Measurements from ENCODE around the gene KXD1. TPM values are rescaled to one million over a fixed set of nuclear protein-coding genes. Genes with fewer than 3 reads are reported as not detected.

The KXD1 gene, protein sequence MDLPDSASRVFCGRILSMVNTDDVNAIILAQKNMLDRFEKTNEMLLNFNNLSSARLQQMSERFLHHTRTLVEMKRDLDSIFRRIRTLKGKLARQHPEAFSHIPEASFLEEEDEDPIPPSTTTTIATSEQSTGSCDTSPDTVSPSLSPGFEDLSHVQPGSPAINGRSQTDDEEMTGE
- 100 to 1,000 TPM; 124 to 129 TPM for total RNA-seq

DNA sequence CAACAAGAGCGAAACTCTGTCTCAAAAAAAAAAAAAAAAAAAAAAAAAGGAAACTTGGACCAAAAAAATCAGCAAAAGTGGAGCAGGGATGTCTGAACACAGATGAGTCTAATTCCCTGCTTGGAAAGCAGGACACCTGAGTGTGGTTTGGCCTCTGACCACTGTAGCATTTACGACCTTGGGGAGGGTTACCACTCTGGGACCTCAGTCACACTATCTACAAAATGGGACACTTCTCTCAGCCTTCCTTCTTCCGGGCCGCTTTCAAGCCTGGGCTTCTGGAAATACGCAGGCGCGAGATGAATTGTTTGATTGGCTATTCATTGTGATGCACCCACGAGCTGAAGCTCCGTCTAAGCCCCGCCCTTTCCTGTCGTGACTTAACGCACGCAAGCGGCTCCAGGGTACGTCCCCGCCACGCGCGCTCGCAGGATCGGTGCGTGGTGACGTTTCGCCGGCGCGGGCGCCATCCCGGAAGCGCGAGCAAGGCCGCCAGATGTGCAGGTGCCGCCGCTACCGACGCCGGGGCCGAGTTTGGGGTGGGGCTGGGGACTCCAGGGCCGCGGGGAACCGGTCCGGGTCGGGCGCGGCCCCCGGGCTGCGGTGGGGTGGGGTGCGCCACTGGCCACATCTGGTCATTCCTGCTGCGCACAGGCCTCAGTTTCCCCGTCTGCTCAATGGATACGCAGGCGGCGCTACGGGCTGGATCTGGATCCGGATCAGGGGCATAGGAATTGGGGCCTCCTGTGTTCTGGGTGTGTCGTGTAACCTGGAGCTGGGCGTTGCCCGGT lies at the start of gene KXD1:
KXD1 (plus strand) TSS at position 460 of the 791 bp plus-strand sequence. CDS start 4,187 bp downstream, outside the sequence.
- POLR2A ChIA-PET, result interaction anchor here (0.8 to 3.5 kb wide), 8 partner anchors 10 to 84 kb away, joined by 3 to 28 read pairs (median 4); partner anchors contain the start of genes ELL, REX1BD and UBA52
- CTCF ChIA-PET, result interaction anchor here (0.6 to 1.9 kb wide), 8 partner anchors 12 to 307 kb away, joined by 3 to 12 read pairs (median 4); partner anchors contain the start of gene REX1BD

DNA sequence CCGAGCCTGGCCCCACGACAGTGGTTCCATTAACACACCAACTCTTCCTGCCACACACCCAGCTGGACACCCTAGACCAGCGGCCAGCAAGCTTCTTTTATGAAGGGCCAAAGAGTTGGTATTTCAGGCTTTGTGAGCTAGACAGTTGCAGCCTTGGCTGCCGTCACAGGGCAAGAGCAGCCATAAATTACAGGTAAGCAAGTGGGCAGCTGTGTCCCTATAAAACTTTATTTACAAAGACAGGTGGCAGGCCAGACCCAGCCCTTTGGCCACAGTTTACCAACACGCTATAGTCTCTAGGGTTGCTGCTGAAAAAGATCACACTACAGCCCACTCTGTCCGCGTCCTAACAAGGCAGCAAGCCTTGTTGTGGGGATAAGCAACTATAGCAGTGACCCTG lies 49.1 kb upstream of the KXD1 start:
- CTCF ChIA-PET, result interaction anchor here (0.9 to 6.5 kb wide), 4 partner anchors 11 to 58 kb away, joined by 3 to 42 read pairs (median 20); partner anchors contain the start of gene ELL
- POLR2A ChIA-PET, result no interaction called here

DNA sequence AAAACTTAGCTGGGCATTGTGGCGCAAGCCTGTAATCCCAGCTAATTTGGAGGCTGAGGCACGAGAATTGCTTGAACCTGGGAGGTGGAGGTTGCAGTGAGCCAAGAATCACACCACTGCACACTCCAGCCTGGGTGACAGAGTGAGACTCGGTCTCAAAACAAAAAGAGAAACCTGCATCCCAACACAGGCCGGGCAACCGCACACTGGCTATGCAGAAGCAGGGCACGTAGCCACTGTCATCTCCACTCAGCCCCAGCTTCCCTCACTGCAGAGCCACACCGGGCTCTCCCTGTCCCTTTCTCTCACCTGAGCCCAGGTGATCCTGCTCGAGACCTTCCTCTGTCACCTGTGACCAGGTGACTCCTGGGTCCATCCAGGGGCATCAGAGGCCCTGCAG lies 47.5 kb upstream of the KXD1 start:
- CTCF ChIA-PET, result interaction anchor here (0.9 to 6.5 kb wide), 3 partner anchors 10 to 25 kb away, joined by 3 to 42 read pairs (median 5); partner anchors contain the start of gene ELL
- POLR2A ChIA-PET, result interaction anchor here (0.6 kb wide), 1 partner anchor 521 kb away, joined by 5 read pairs; no protein-coding TSS in a partner anchor

DNA sequence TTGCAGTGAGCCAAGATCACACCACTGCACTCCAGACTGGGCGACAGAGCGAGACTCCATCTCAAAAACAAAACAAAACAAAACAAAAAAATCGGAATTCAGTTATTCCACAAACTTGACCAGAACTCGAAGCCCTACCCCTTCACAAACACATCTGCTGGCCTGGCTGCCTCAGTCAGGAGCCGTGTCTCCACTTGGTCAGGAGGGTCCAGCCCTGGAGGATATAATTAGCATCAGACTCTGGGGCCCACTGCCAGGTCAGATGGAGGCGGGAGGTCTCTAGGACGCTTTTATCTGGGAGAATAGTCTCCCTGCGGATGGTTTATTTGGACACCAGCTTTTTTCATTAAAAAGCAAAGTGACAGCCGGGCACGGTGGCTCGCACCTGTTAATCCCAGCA lies 43.8 kb upstream of the KXD1 start:
- POLR2A ChIA-PET, result no interaction called here
- CTCF ChIA-PET, result interaction anchor here (0.7 kb wide), 1 partner anchor 194 kb away, joined by 4 read pairs; no protein-coding TSS in a partner anchor

DNA sequence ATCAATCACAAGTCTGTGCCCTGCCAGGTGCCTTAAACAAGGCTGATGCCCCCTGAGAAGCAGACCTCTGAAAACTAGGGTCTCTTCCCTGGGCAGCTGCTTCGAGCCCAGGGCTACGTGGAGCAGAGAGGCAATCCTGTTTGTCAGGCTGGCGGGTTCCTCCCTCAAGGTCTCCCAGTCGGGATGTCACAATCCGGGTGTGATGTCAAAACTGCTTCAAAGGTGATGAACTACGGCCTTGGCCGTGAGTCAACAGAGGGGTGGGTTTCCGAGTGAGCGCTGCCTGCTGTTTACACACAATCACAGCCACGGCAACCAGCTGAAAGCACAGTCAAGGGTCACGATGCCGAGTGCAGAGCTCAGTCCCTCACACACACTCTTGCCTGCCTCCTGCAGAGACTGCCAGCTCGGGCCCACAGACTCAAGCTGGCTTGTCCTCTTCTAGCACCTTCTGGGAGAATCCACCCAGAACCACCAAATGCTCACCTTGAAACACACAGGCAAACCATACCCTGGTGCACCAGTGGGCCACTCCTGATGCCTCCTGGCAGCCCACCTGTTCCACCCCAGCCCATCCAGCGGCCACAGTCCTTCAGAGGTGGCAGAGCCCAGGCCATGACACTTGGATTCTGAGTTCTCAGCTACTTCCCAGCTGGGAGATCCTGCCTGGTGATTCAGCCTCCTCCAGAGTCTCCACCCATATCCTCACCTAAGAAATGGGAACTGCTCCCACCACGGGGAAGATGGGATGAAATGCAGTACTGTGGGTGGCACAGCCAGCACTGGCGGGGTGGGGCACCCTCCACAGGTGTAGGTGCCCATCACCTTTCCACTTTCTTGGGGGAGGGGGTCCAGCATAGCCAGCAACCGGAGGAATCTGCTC lies 42.6 kb upstream of the KXD1 start:
- POLR2A ChIA-PET, result no interaction called here
- CTCF ChIA-PET, result no interaction called here

DNA sequence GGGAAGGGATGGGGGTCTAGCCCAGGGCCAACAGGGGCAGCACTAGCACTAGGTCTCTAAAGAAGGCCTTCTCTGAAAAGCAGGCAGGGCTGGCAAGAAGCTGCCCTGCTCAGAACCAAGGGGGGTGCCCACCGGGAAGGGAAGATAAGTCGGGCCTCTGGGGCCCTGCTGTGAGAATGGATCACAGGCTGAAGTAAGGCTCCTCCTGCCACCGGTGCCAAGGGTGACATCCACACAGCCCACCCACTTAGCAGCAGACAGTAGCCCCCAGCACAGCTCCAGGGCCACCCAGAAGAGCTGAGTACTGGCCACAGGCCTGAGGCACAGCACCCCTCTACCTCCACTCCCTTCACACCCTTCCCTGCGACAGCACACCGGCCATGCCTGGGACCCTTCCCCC lies 41.7 kb upstream of the KXD1 start:
- ChIA-PET CTCF (interaction anchor here (1.0 to 1.9 kb wide), 2 partner anchors 20 to 46 kb away, joined by 3 to 4 read pairs; no protein-coding TSS in a partner anchor), POLR2A (interaction anchor here (0.8 kb wide), 1 partner anchor 9 kb away, joined by 3 read pairs; no protein-coding TSS in a partner anchor)

DNA sequence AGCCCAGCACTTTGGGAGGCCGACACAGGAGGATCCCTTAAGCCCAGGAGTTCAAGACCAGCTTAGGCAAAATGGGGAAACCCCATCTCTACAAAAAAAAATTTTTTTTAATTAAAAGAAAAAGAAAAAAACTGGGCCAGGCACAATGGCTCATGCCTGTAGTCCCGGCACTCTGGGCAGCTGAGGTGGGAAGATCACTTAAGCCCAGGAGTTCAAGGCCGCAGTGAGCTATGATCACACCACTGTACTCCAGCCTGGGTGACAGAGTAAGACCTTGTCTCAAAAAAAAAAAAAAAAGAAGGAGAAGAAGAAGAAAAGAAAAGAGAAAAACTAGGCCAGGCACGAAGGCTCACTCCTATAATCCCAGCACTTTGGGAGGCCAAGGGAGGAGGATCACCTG lies 40.1 kb upstream of the KXD1 start:
- CTCF ChIA-PET, result interaction anchor here (1.3 to 4.6 kb wide), 5 partner anchors 10 to 66 kb away, joined by 3 to 42 read pairs (median 4); no protein-coding TSS in a partner anchor
- POLR2A ChIA-PET, result no interaction called here

DNA sequence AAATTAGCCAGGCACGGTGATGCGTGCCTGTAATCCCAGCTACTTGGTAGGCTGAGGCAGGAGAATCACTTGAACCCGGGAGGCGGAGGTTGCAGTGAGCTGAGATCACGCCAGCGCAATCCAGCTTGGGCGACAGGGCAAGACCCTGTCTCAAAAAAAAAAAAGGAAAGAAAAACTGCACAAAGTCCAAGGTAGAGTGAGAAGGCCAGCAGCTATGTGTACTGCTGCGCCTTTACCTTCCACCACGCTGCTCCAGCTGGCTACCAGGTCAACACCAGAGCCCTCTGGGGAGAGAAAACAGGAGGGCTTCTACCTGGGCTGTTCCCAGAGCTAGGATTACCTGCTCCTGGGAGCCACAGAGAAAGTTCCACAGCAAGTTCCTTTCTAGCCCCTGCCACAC lies 39.0 kb upstream of the KXD1 start:
- CTCF ChIA-PET, result interaction anchor here (1.2 to 4.6 kb wide), 5 partner anchors 11 to 67 kb away, joined by 3 to 42 read pairs (median 5); no protein-coding TSS in a partner anchor
- POLR2A ChIA-PET, result no interaction called here

DNA sequence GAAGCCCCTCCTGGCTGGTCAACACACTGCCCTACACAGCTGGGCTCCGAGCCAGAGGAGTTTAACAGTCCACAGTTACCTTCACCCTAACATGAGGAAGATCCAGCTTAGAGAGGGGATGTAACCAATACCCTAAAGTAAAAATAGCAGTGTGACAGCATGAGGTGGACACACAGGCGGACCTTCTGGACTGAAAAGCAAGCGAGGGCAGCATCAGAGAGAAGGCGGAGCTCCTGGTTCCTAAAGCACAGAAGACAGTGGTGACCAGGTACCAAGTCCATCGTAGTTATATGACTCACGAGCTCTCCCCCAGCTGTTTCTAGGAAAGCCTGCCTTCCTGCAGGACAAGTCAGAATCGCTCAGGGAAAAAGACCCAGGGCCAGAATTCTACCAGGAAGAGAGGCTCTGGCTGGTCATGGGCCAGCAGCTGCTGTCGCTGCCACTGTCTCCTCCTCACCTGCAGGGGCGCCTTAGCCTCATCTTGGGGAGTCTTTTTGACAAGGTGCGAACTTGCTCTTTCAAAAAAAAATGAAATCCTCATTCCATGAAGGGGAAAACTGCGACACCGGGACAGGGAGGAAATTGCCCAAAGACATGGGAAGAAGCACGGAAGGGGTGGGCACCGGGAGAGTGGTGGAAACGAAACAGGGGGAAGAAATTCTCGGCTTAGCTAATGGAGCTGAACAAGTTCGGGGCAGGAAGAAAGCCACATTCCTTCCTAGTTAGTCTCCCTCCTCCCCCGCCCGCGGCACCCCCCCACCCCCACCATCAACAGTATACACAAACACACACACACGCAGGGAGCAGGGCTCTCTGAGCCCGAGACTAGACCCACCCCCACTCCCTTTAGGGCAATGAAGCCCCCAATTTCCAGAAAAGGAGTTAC lies 37.5 kb upstream of the KXD1 start:
- ChIA-PET CTCF (interaction anchor here (0.9 to 4.6 kb wide), 22 partner anchors 13 to 327 kb away, joined by 3 to 42 read pairs (median 6); partner anchors contain the start of genes KXD1, REX1BD, TMEM59L and UBA52), POLR2A (interaction anchor here (0.5 to 3.5 kb wide), 4 partner anchors 38 to 174 kb away, joined by 3 to 16 read pairs (median 8); partner anchors contain the start of genes KXD1 and UBA52)

DNA sequence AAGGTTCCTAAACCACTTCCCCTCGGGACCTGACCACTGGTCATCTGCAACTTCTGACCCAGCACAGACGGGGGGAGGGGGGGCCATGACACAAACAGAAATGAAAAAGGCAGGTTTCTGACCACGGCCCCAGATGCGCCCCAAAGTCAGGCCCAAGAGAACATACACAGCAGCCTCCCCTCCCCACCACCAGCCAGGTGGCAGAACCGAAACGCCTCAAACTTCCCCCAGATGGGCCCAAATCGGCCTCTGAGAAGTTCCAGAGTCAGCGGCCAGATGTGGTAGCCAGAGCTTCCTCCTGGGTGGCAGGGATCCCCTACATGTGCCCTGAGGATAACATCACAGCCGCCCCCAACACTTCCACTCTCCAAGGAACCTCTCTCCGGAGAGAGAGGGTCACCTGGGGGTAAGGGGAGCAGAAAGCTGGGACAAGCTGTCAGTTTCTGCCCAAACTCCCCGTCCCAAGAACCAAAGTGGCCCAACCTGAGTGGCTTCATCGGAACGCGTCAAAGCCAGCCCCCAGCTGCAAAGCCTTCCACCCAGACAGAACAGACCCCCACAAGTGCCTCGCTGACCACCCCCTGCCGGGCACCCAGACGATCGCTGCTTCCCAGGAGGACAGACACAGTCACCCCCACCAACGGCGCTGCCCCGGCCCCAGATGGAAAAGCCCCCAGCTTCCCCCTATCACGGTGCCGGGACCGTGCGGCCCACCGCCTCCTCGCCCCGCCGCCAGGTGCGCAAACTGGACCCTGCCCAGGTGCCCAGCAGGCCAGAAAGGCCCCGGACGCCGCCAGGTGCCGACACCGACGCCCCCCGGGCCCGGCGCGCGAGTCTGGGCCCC lies 36.6 kb upstream of the KXD1 start:
- ChIA-PET CTCF (interaction anchor here (0.6 to 4.6 kb wide), 18 partner anchors 14 to 344 kb away, joined by 3 to 42 read pairs (median 6); partner anchors contain the start of genes FKBP8, REX1BD and UBA52), POLR2A (interaction anchor here (0.5 to 3.5 kb wide), 7 partner anchors 25 to 175 kb away, joined by 3 to 16 read pairs (median 3); partner anchors contain the start of genes KXD1, REX1BD and UBA52)

DNA sequence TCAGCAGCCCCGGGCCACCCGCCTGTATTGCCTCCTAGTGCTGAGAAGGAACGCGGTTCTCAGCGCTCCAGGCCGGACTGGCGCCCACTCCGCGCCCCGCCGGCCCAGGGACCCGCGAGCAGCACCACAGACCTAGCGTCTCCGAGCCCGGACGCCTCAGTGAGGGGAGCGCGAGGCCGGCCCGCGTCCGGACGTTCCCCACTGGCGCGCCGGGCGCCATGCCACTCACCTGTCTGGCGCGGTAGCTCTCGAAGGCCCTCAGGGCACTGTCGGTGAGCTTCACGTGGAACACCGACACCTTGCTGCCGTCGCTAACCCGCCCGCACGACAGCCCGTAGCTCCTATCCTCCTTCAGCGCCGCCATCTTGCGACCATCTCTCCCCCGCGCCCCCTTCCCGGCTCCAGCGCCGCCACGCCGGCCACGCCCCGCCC lies 36.0 kb upstream of the KXD1 start, which contains the start of gene ELL:
ELL (minus strand) TSS at position 379 of the 432 bp plus-strand sequence; CDS start at position 364, 15 bp downstream.
- ChIA-PET CTCF (interaction anchor here (0.5 to 4.6 kb wide), 13 partner anchors 10 to 331 kb away, joined by 3 to 42 read pairs (median 5); partner anchors contain the start of genes FKBP8, REX1BD and UBA52), POLR2A (interaction anchor here (0.6 to 3.5 kb wide), 6 partner anchors 22 to 67 kb away, joined by 3 to 16 read pairs (median 6); partner anchors contain the start of genes FKBP8, KXD1, REX1BD and UBA52)

DNA sequence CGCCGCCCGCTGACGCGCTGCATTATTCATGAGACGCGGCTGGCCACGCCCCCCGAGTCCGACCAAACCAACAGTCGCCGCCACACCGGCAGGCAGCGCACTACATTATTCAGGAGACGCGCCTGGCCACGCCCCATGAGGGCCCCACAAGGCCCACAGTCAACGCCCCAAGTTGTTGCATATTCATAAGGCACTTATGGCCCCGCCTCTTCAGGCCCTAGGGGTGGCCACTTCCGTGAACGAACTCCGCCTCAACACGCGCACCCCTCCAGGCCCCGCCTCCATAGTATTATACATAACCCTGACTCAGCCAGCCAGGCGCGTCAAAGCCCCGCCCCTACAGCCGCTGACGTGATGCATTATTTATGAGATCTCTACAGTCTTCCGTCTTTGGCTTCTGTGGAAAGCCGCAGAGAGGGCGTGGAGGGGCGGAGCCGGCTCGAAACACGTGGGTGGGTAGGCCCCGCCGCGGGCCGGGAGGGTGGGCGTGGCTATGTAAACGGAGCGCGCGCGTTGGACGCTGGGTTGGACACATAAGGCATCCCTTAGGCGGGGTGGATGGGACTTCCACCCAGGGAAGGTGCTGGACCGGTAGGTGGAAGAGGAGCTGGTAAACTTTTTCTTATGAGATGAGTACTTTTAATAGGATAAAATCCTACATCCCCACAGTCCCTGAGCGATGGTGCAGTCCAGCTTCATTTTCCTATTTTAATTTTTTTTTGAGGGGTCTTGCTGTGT lies 35.4 kb upstream of the KXD1 start:
- POLR2A ChIA-PET, result interaction anchor here (0.6 to 3.5 kb wide), 7 partner anchors 20 to 67 kb away, joined by 3 to 16 read pairs (median 4); partner anchors contain the start of genes FKBP8, KXD1, REX1BD and UBA52

DNA sequence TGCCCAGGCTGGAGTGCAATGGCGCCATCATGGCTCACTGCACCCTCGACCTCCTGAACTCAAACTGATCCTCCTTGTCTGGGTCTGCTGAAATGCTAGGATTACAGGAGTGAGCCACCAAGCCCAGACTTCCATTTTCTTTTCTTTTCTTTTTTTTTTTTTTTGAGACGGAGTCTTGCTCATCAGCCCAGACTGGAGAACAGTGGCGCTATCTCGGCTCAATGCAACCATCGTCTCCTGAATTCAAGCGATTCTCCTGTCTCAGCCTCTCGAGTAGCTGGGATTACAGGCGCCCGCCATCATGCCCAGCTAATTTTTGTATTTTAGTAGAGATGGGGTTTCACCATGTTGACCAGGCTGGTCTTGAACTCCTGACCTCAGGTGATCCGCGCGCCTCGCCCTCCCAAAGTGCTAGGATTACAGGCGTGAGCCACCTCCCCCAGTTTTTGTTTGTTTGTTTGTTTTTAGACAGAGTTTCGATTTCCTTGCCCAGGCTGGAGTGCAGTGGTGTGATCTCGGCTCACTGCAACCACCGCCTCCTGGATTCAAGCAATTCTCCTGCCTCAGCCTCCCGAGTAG lies 34.7 kb upstream of the KXD1 start:
- POLR2A ChIA-PET, result interaction anchor here (0.6 to 3.5 kb wide), 6 partner anchors 19 to 66 kb away, joined by 3 to 16 read pairs (median 4); partner anchors contain the start of genes FKBP8, KXD1, REX1BD and UBA52
- CTCF ChIA-PET, result interaction anchor here (0.7 to 1.0 kb wide), 4 partner anchors 8 to 101 kb away, joined by 3 to 5 read pairs (median 4); no protein-coding TSS in a partner anchor

More for the DNA sequence above, 35.4 kb upstream of the KXD1 start:
- CTCF ChIA-PET, result interaction anchor here (0.5 to 4.6 kb wide), 14 partner anchors 9 to 331 kb away, joined by 3 to 42 read pairs (median 5); partner anchors contain the start of genes FKBP8, REX1BD and UBA52

DNA sequence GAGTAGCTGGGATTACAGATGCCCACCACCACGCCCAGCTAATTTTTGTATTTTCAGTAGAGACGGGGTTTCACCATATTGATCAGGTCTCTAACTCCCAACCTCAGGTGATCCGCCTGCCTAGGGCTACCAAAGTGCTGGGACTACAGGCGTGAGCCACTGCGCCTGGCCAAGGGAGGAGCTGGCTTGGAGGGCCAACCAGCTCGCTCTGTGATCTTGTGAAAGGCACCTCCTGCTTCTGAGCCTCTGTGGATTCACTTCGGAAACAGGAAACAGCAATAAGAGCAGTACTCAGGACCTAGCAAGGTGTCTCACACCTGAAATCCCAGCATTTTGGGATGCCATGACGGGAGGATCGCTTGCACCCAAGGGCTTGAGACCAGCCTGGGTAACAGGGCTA lies 33.8 kb upstream of the KXD1 start:
- ChIA-PET POLR2A (no interaction called here), CTCF (interaction anchor here (1.1 kb wide), 1 partner anchor 16 kb away, joined by 3 read pairs; no protein-coding TSS in a partner anchor)

DNA sequence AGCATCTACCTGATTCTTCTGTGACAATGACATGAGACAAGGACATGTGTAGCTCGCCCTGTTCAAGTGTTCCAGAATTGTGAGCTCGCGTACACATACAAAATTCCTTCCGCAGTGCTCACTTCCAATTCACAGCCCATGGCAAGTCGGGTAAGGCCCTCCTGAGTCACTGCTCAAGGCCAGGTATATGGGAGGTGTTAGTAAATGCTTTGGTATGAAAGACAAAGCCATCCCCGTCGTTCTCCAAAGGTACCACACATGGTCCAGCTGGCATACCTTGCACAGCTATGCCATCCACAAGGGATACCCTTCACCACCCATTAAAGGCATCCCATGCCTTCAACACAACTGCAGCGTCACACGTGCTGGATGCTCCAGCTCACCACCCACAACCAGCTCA lies 31.4 kb upstream of the KXD1 start:
- ChIA-PET CTCF (interaction anchor here (0.7 to 1.9 kb wide), 2 partner anchors 45 to 66 kb away, joined by 3 to 4 read pairs; partner anchors contain the start of gene UBA52), POLR2A (no interaction called here)
